CD4-positive, alpha-beta T cell treated with Interleukin-6 for 4 hours (primary cell): Measurements from ENCODE around the gene NKX2-8.

Source experiments
- DNase-seq: peaks from one replicate; pipeline ENCODE4 v3.0.0-alpha.2; 2020; ENCODE audit warnings: mixed read lengths

NKX2-8 gene

GRCh38 chr14:36582011-36582873 is at the start of gene NKX2-8:
NKX2-8 (minus strand) TSS chr14:36582614; CDS start chr14:36582389, 225 bp downstream.
- DNase-seq = no peak

- no peak for DNase-seq
Measured at GRCh38 chr14:36627981-36628380, 45.6 kb upstream of the NKX2-8 start.

- no peak for DNase-seq
Measured at GRCh38 chr14:36626151-36626550, 43.7 kb upstream of the NKX2-8 start.

- no peak for DNase-seq
Measured at GRCh38 chr14:36625436-36625835, 43.0 kb upstream of the NKX2-8 start.

- DNase-seq = no peak
Measured at GRCh38 chr14:36625014-36625413, 42.6 kb upstream of the NKX2-8 start.

- no peak for DNase-seq
Measured at GRCh38 chr14:36619853-36620252, 37.4 kb upstream of the NKX2-8 start.

GRCh38 chr14:36619131-36619530 is 36.7 kb upstream of the NKX2-8 start:
- no peak for DNase-seq

- DNase-seq = no peak
Measured at GRCh38 chr14:36618641-36619040, 36.2 kb upstream of the NKX2-8 start.

- DNase-seq = no peak
Measured at GRCh38 chr14:36617824-36618223, 35.4 kb upstream of the NKX2-8 start.

- no peak for DNase-seq
Measured at GRCh38 chr14:36605506-36605857, 23.1 kb upstream of the NKX2-8 start.

GRCh38 chr14:36604757-36605505 is 22.5 kb upstream of the NKX2-8 start:
- DNase-seq = no peak

GRCh38 chr14:36600431-36600830 is 18.0 kb upstream of the NKX2-8 start:
- no peak for DNase-seq

GRCh38 chr14:36591482-36591881 is 9.1 kb upstream of the NKX2-8 start:
- DNase-seq = no peak

GRCh38 chr14:36588788-36589187 is 6.4 kb upstream of the NKX2-8 start:
- no peak for DNase-seq

- no peak for DNase-seq
Measured at GRCh38 chr14:36588119-36588518, 5.7 kb upstream of the NKX2-8 start.

- DNase-seq = no peak
Measured at GRCh38 chr14:36585100-36585499, 2.7 kb upstream of the NKX2-8 start.

- DNase-seq = no peak
Measured at GRCh38 chr14:36583893-36584811, 1.7 kb upstream of the NKX2-8 start.

GRCh38 chr14:36583242-36583892 is 953 bp upstream of the NKX2-8 start:
- DNase-seq = no peak

- no peak for DNase-seq
Measured at GRCh38 chr14:36582874-36583241, 444 bp upstream of the NKX2-8 start.

GRCh38 chr14:36580856-36581831 is 1.3 kb downstream of the NKX2-8 start:
- no peak for DNase-seq

- no peak for DNase-seq
Measured at GRCh38 chr14:36580141-36580855, 2.1 kb downstream of the NKX2-8 start.
